GM12878 (cell line): ENCODE measurements around the gene SPOP. TPM values are rescaled to one million over a fixed set of nuclear protein-coding genes. Genes with fewer than 3 reads are reported as not detected.

ENCODE experiments used
- ATAC-seq: fragments of 200-7000 bp; cut with Tn5 transposase; 3 replicates; pipeline ENCODE4 v1.9.1; 2020; ENCODE audit warnings: mild to moderate bottlenecking, moderate library complexity
- BruUV-seq: library from RNA; stranded (reverse); fragments of 400-500 nt; replicated peaks from 2 replicates; lab custom pipeline; 2021; lab: Mats Ljungman, UMichigan
- CTCF ChIA-PET: fragments of 300-600 bp; sonication (Branson Sonifier 250); formaldehyde crosslinking; extraction: SDS; loops from one replicate; lab custom pipeline; 2021; ENCODE audit warnings: inconsistent platforms; lab: Yijun Ruan, JAX
- POLR2A ChIA-PET: fragments of 350-600 bp; formaldehyde crosslinking; extraction: SDS; loops from one replicate; lab custom pipeline; 2021; ENCODE audit warnings: inconsistent platforms; lab: Charles Lee
- RAD21 ChIA-PET: fragments of 300-600 bp; sonication (Branson Sonifier 250); formaldehyde crosslinking; loops from one replicate; lab custom pipeline; 2023; ENCODE audit warnings: antibody characterized with exemption; ENCODE audit not compliant: unreplicated experiment; lab: Charles Lee
- SMC1A ChIA-PET: fragments of 300-600 bp; sonication (Branson Sonifier 250); formaldehyde crosslinking; loops from one replicate; lab custom pipeline; 2023; ENCODE audit not compliant: unreplicated experiment, uncharacterized antibody; lab: Charles Lee
- DNase-seq: peaks from one replicate; pipeline ENCODE4 v3.0.0-alpha.2; 2011; ENCODE audit warnings: low read depth, low spot score
- FAIRE-seq: peaks from 3 replicates; lab custom pipeline; 2011; peaks lifted over from hg19 to GRCh38; lab: Jason Lieb, UNC
- H2AFZ ChIP-seq: 2 replicates; pipeline ENCODE4 v1.6.0; 2011; ENCODE audit warnings: low read depth, low read length, control low read depth; ENCODE audit not compliant: control insufficient read depth
- H3K27ac ChIP-seq: 2 replicates; pipeline ENCODE4 v1.5.1; 2011; ENCODE audit warnings: control low read depth; ENCODE audit not compliant: control insufficient read depth, insufficient read depth
- H3K27me3 ChIP-seq, 2 experiments: replicated peaks in 1 of 2; 2 replicates each; pipeline versions ENCODE4 v1.6.0 to v1.6.1; 2011; ENCODE audit warnings: low read length in 1 of 2; ENCODE audit not compliant: control insufficient read depth in 2 of 2, insufficient read depth in 2 of 2
- H3K36me3 ChIP-seq, 2 experiments: 2 replicates each; pipeline ENCODE4 v1.5.1; 2011; ENCODE audit warnings: low read length in 1 of 2; ENCODE audit not compliant: control insufficient read depth in 2 of 2, insufficient read depth in 2 of 2
- H3K4me1 ChIP-seq: 2 replicates; pipeline ENCODE4 v1.6.1; 2011; ENCODE audit warnings: mild to moderate bottlenecking, low read length, moderate library complexity, mixed read lengths; ENCODE audit not compliant: control insufficient read depth, insufficient read depth
- H3K4me2 ChIP-seq: 2 replicates; pipeline ENCODE4 v1.6.0; 2011; ENCODE audit warnings: control low read depth; ENCODE audit not compliant: control insufficient read depth, insufficient read depth
- H3K4me3 ChIP-seq: fragments of 200-600 bp; sonication (generic); 2 replicates; pipeline ENCODE4 v1.5.1; 2016
- H3K79me2 ChIP-seq: 2 replicates; pipeline ENCODE4 v1.6.0; 2011; ENCODE audit warnings: low read length; ENCODE audit not compliant: control insufficient read depth, insufficient read depth
- H3K9ac ChIP-seq: 2 replicates; pipeline ENCODE4 v1.8.0; 2011; ENCODE audit warnings: low read length, control low read depth, mixed read lengths; ENCODE audit not compliant: control insufficient read depth, insufficient read depth
- H3K9me3 ChIP-seq: replicated peaks from 3 replicates; pipeline ENCODE4 v1.5.1; 2011; ENCODE audit warnings: mild to moderate bottlenecking, low read length; ENCODE audit not compliant: control insufficient read depth, insufficient read depth
- H4K20me1 ChIP-seq: 2 replicates; pipeline ENCODE4 v1.6.0; 2011; ENCODE audit not compliant: control insufficient read depth, insufficient read depth
- ASH2L ChIP-seq: fragments of 300-600, 200-600 bp; sonication (generic); IDR thresholded peaks from 2 replicates; pipeline ENCODE4 v1.6.1; 2017; ENCODE audit warnings: low read depth, mild to moderate bottlenecking, borderline replicate concordance
- ATF7 ChIP-seq: fragments of 450-650 bp; IDR thresholded peaks from 2 replicates; pipeline ENCODE4 v1.6.1; 2016; ENCODE audit warnings: low read depth, mild to moderate bottlenecking
- CREM ChIP-seq: IDR thresholded peaks from 2 replicates; pipeline ENCODE4 v1.6.1; 2014; ENCODE audit warnings: antibody characterized with exemption, low read depth
- KAT2A ChIP-seq: conservative IDR thresholded peaks from 2 replicates; pipeline ENCODE4 v1.6.1; 2011; ENCODE audit warnings: low read depth, low read length; ENCODE audit not compliant: control insufficient read depth
- MXI1 ChIP-seq: fragments of 150-350 bp; IDR thresholded peaks from 2 replicates; pipeline ENCODE4 v1.6.1; 2011; ENCODE audit warnings: low read depth, mild to moderate bottlenecking, inconsistent platforms, low read length, improper control_type of control experiment
- NR2F1 ChIP-seq: fragments of 450-650 bp; conservative IDR thresholded peaks from 2 replicates; pipeline ENCODE4 v1.6.1; 2017; ENCODE audit warnings: mild to moderate bottlenecking
- PAX8 ChIP-seq: fragments of 450-650 bp; IDR thresholded peaks from 2 replicates; pipeline ENCODE4 v1.6.1; 2017; ENCODE audit warnings: mild to moderate bottlenecking, moderate library complexity
- POLR2A ChIP-seq: IDR thresholded peaks from 2 replicates; pipeline ENCODE4 v1.6.1; 2011; ENCODE audit warnings: low read depth, mild to moderate bottlenecking, low read length
- RFX5 ChIP-seq: IDR thresholded peaks from 2 replicates; pipeline ENCODE4 v1.6.1; 2011; ENCODE audit warnings: low read depth, low read length, improper control_type of control experiment
- TAF1 ChIP-seq: IDR thresholded peaks from 2 replicates; pipeline ENCODE4 v1.6.1; 2011; ENCODE audit warnings: mild to moderate bottlenecking, low read depth, low read length, borderline replicate concordance
- TCF7 ChIP-seq: IDR thresholded peaks from 2 replicates; pipeline ENCODE4 v1.6.1; 2014; ENCODE audit warnings: antibody characterized with exemption, borderline replicate concordance
- ZNF622 ChIP-seq: fragments of 450-650 bp; IDR thresholded peaks from 2 replicates; pipeline ENCODE4 v1.6.1; 2017; ENCODE audit warnings: mild to moderate bottlenecking, inconsistent platforms
- WGBS: methylation state at CpG from one replicate; pipeline ENCODE4 v1.1.6; 2016; ENCODE audit warnings: low lambda C conversion rate; ENCODE audit not compliant: insufficient replicate concordance, insufficient coverage; ENCODE audit errors: missing lambda C conversion rate; 5-methylcytosine and 5-hydroxymethylcytosine counted together
- in situ Hi-C: fragments of 300-500 bp; cut with MboI; formaldehyde crosslinking; loops from 9 replicates; pipeline ENCODE4 v1.14.3; 2018; ENCODE audit warnings: mixed read lengths
- intact Hi-C: fragments of 100-400 bp; cut with micrococcal nuclease; formaldehyde crosslinking; loops from one replicate; pipeline ENCODE4 v1.14.2; 2022; ENCODE audit not compliant: unreplicated experiment
- polyA plus RNA-seq, 11 experiments: library from polyadenylated mRNA; depleted of rRNA in 4 of 11; unstranded in 6 of 11; stranded (reverse) in 5 of 11; fragments of >200 nt; fragmentation: Nextera tagmentation in 4 of 11; fragmentation: Illumina TruSeq in 1 of 11; extraction: Ambion mirVana in 4 of 11; extraction: Trizol in 1 of 11; gene quantifications; 1 replicate in 1 of 11; 2 replicates in 10 of 11; pipeline versions ENCODE4 v1.2.1 to v1.2.3, GENCODE V29; 2011 to 2016; ENCODE audit warnings: inconsistent platforms in 2 of 11, missing spikeins in 2 of 11, low read depth in 1 of 11
- total RNA-seq, 4 experiments: library from RNA; depleted of rRNA in 3 of 4; stranded (reverse); fragments of >200 nt in 3 of 4; fragmentation: Illumina TruSeq in 1 of 4; extraction: Trizol in 1 of 4; gene quantifications; 2 replicates each; pipeline versions ENCODE4 v1.2.1 to v1.2.3, GENCODE V29; 2013 to 2021
- TF ChIP-seq, protein P1 (sequence below): IDR thresholded peaks from 2 replicates; pipeline ENCODE4 v1.6.1; 2012; ENCODE audit warnings: low read length, inconsistent platforms
- TF ChIP-seq, protein P2 (sequence below): fragments of 450-650 bp; IDR thresholded peaks from 2 replicates; pipeline ENCODE4 v1.6.1; 2017; ENCODE audit warnings: mild to moderate bottlenecking, low read depth, inconsistent platforms; ENCODE audit not compliant: poor library complexity, severe bottlenecking

Gene SPOP
- total and polyA plus RNA-seq, 10 of the 15 experiments (the other 5 are each of a cell fraction or from before 2014, with no cell fraction given): 35.1 to 80.4 (median 44.7) TPM

DNA sequence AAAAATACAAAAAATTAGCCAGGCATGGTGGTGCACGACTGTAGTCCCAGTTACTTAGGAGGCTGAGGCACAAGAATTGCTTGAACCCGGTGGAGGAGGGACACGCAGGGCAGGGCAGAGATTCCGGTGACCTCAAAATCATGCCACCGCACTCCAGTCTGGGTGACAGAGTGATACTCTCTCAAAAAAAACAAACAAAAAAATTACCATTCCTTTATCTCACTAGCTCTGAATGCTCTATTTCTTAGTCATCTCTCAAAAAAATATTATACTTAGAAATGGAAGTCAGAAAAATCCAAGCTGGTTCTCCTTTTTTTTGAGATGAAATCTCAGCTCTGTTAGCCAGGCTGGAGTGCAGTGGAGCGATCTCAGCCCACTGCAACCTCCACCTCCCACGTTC, 40.8 kb downstream of the SPOP start:
- RAD21 ChIA-PET: no interaction called here
- TF ChIP-seq ATF7 (no peak), POLR2A (no peak), ASH2L (no peak)
- Histone ChIP-seq H3K9ac (no peak overlapping the region), H3K27ac (no peak overlapping the region), H2AFZ (no peak overlapping the region), H3K36me3 (peaks cover 0 to 6% of the 10 kb centered on the region in 2 experiments; a peak in 1 of 4 replicates), H3K27me3 (no peaks in the 10 kb centered on the region), H3K79me2 (peaks cover 23% of the 10 kb centered on the region), H3K9me3 (peaks cover 5% of the 10 kb centered on the region; the same call in 2 of the 3 replicates), H4K20me1 (no peaks in the 10 kb centered on the region), H3K4me3 (no peak overlapping the region), H3K4me1 (no peaks in the 10 kb centered on the region), H3K4me2 (no peak overlapping the region)
- SMC1A ChIA-PET: interaction anchor here (0.8 to 1.4 kb wide), 4 partner anchors 9 to 39 kb away, joined by 3 read pairs; no protein-coding TSS in a partner anchor
- FAIRE-seq (no peak), DNase-seq (no peak), ATAC-seq (no peak)
- 93% methylated on average over 7 of the region's 7 CpGs for WGBS
- in situ Hi-C loops: no loop called here
- BruUV-seq: no TSS peak
- POLR2A ChIA-PET: interaction anchor here (1.0 kb wide), 1 partner anchor 36 kb away, joined by 3 read pairs; no protein-coding TSS in a partner anchor
- CTCF ChIA-PET: no interaction called here
- intact Hi-C loops: loop anchor here (5.0 kb wide), 1 partner anchor 40 kb away; the partner anchor contains the start of gene SPOP

DNA sequence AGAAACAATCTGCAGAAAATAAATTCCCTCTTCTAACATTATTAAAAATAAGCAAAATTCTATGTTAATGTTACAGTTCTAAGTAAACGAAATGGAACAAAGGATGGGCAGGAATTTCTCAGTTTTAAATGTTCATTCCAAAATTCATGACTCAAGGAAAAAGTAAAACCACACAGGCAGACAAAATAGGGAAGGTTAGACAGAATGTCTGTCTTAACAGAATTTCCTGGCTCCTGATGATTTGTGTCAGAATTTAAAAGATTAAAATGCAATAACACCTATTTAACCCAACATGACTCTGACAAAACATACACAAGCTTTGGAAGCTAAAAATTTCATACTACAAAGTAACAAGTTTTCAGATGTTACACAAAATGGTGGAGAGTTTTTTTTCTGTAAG, 42.8 kb downstream of the SPOP start:
- no TSS peak for BruUV-seq
- Histone ChIP-seq H3K9me3 (peaks cover 3% of the 10 kb centered on the region; the same call in 2 of the 3 replicates), H3K4me1 (no peaks in the 10 kb centered on the region), H3K4me2 (no peak overlapping the region), H3K27ac (no peak overlapping the region)
- SMC1A ChIA-PET: interaction anchor here (0.9 to 5.6 kb wide), 2 partner anchors 12 to 28 kb away, joined by 3 to 53 read pairs; no protein-coding TSS in a partner anchor
- in situ Hi-C loops: no loop called here
- intact Hi-C loops: loop anchor here (5.0 kb wide), 1 partner anchor 42 kb away; the partner anchor contains the start of gene SPOP
- no peak for DNase-seq
- TF ChIP-seq PAX8: no peak
- TF ChIP-seq, protein P1, sequence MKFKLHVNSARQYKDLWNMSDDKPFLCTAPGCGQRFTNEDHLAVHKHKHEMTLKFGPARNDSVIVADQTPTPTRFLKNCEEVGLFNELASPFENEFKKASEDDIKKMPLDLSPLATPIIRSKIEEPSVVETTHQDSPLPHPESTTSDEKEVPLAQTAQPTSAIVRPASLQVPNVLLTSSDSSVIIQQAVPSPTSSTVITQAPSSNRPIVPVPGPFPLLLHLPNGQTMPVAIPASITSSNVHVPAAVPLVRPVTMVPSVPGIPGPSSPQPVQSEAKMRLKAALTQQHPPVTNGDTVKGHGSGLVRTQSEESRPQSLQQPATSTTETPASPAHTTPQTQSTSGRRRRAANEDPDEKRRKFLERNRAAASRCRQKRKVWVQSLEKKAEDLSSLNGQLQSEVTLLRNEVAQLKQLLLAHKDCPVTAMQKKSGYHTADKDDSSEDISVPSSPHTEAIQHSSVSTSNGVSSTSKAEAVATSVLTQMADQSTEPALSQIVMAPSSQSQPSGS: no peak
- no peak for TF ChIP-seq TAF1
- no peak for TF ChIP-seq CREM
- no peak for TF ChIP-seq ZNF622
- no peak for TF ChIP-seq TCF7
- no peak for TF ChIP-seq KAT2A
- TF ChIP-seq RFX5: no peak
- TF ChIP-seq, protein P2, sequence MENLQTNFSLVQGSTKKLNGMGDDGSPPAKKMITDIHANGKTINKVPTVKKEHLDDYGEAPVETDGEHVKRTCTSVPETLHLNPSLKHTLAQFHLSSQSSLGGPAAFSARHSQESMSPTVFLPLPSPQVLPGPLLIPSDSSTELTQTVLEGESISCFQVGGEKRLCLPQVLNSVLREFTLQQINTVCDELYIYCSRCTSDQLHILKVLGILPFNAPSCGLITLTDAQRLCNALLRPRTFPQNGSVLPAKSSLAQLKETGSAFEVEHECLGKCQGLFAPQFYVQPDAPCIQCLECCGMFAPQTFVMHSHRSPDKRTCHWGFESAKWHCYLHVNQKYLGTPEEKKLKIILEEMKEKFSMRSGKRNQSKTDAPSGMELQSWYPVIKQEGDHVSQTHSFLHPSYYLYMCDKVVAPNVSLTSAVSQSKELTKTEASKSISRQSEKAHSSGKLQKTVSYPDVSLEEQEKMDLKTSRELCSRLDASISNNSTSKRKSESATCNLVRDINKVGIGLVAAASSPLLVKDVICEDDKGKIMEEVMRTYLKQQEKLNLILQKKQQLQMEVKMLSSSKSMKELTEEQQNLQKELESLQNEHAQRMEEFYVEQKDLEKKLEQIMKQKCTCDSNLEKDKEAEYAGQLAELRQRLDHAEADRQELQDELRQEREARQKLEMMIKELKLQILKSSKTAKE: no peak
- no peak for TF ChIP-seq NR2F1
- no peak for TF ChIP-seq MXI1
- TF ChIP-seq, all 136 proteins: peak for 0
- H4K20me1 ChIP-seq: no peaks in the 10 kb centered on the region
- H3K36me3 ChIP-seq: peaks cover 0 to 6% of the 10 kb centered on the region in 2 experiments; a peak in 1 of 4 replicates
- no peaks in the 10 kb centered on the region for H3K27me3 ChIP-seq
- WGBS: 0% methylated on average over 1 of the region's 1 CpG
- no peak overlapping the region for H3K4me3 ChIP-seq
- ChIA-PET CTCF (interaction anchor here (0.6 to 1.8 kb wide), 3 partner anchors 11 to 116 kb away, joined by 3 to 9 read pairs (median 3); no protein-coding TSS in a partner anchor), RAD21 (no interaction called here), POLR2A (interaction anchor here (0.7 to 1.0 kb wide), 2 partner anchors 12 to 71 kb away, joined by 3 to 6 read pairs; no protein-coding TSS in a partner anchor)
- FAIRE-seq (no peak), ATAC-seq (no peak)
- no peak overlapping the region for H3K9ac ChIP-seq
- peaks cover 31% of the 10 kb centered on the region for H3K79me2 ChIP-seq
- no peak overlapping the region for H2AFZ ChIP-seq
